Endothelial cell of umbilical vein (primary cell): ENCODE measurements around the gene CDCA5. TPM values are rescaled to one million over a fixed set of nuclear protein-coding genes. Genes with fewer than 3 reads are reported as not detected.

Experiments used
- BruUV-seq: library from RNA; stranded (reverse); fragments of 400-500 nt; replicated peaks from 2 replicates; lab custom pipeline; 2021; lab: Mats Ljungman, UMichigan
- CTCF ChIA-PET: fragments of 300-600, 350-600 bp; sonication (Branson Sonifier 250); formaldehyde crosslinking; loops from one replicate; lab custom pipeline; 2021; ENCODE audit warnings: antibody characterized with exemption, inconsistent platforms; lab: Charles Lee
- POLR2A ChIA-PET: fragments of 300-600, 350-600 bp; sonication (Branson Sonifier 250); formaldehyde crosslinking; loops from one replicate; lab custom pipeline; 2021; ENCODE audit warnings: antibody characterized with exemption, inconsistent platforms; lab: Charles Lee
- DNase-seq: peaks from one replicate; pipeline ENCODE4 v3.0.0-alpha.2; 2011; ENCODE audit warnings: low read depth, low spot score
- FAIRE-seq: peaks from 2 replicates; lab custom pipeline; 2011; peaks lifted over from hg19 to GRCh38; lab: Jason Lieb, UNC
- H2AFZ ChIP-seq: 2 replicates; pipeline ENCODE4 v1.6.0; 2012; ENCODE audit warnings: low read depth, low read length, control low read depth, inconsistent platforms
- H3K27ac ChIP-seq: 2 replicates; pipeline ENCODE4 v1.5.1; 2011; ENCODE audit warnings: low read depth, mild to moderate bottlenecking, control low read depth, low read length, moderate library complexity; ENCODE audit not compliant: insufficient read depth
- H3K27me3 ChIP-seq, 2 experiments: 2 replicates each; pipeline versions ENCODE4 v1.6.0 to v1.6.1; 2011; ENCODE audit warnings: low read length in 2 of 2, mixed read lengths in 1 of 2; ENCODE audit not compliant: control insufficient read depth in 2 of 2, insufficient read depth in 2 of 2
- H3K36me3 ChIP-seq, 2 experiments: 2 replicates in 1 of 2; 3 replicates in 1 of 2; pipeline ENCODE4 v1.5.1; 2011; ENCODE audit warnings: low read length in 2 of 2, mild to moderate bottlenecking in 1 of 2, moderate library complexity in 1 of 2; ENCODE audit not compliant: control insufficient read depth in 2 of 2, insufficient read depth in 2 of 2; ENCODE audit errors: extremely low read depth in 1 of 2
- H3K4me1 ChIP-seq: 3 replicates; pipeline ENCODE4 v1.5.1; 2011; ENCODE audit warnings: mild to moderate bottlenecking, low read length; ENCODE audit not compliant: control insufficient read depth, insufficient read depth; ENCODE audit errors: extremely low read depth
- H3K4me2 ChIP-seq: 2 replicates; pipeline ENCODE4 v1.6.1; 2011; ENCODE audit warnings: low read length, control low read depth, mixed read lengths; ENCODE audit not compliant: insufficient read depth
- H3K4me3 ChIP-seq, 3 experiments: fragments of 200-600 bp in 1 of 3; sonication (generic), shearing (Covaris generic) in 1 of 3; replicated peaks in 1 of 3; 2 replicates each; pipeline ENCODE4 v1.5.1; 2011 to 2016; ENCODE audit warnings: control low read depth in 3 of 3, low read length in 3 of 3, mild to moderate bottlenecking in 2 of 3, inconsistent platforms in 1 of 3, low read depth in 1 of 3, moderate library complexity in 1 of 3; ENCODE audit not compliant: insufficient read depth in 1 of 3
- H3K79me2 ChIP-seq: 2 replicates; pipeline ENCODE4 v1.6.0; 2012; ENCODE audit warnings: low read length, inconsistent platforms; ENCODE audit not compliant: control insufficient read depth, insufficient read depth
- H3K9ac ChIP-seq: replicated peaks from 2 replicates; pipeline ENCODE3; 2011; ENCODE audit warnings: low read length, control low read depth; ENCODE audit not compliant: insufficient read depth; ENCODE audit errors: extremely low read depth
- H3K9me1 ChIP-seq: replicated peaks from 3 replicates; pipeline ENCODE4 v1.6.0; 2011; ENCODE audit warnings: mild to moderate bottlenecking, low read length; ENCODE audit not compliant: control insufficient read depth, insufficient read depth; ENCODE audit errors: extremely low read depth
- H3K9me3 ChIP-seq: replicated peaks from 2 replicates; pipeline ENCODE4 v1.5.1; 2012; ENCODE audit warnings: low read length, inconsistent platforms; ENCODE audit not compliant: control insufficient read depth, insufficient read depth
- H4K20me1 ChIP-seq: replicated peaks from 2 replicates; pipeline ENCODE3; 2011; ENCODE audit warnings: mild to moderate bottlenecking, low read length; ENCODE audit not compliant: control insufficient read depth, insufficient read depth; ENCODE audit errors: extremely low read depth
- FOS ChIP-seq: IDR thresholded peaks from 2 replicates; pipeline ENCODE4 v1.6.1; 2011; ENCODE audit warnings: mild to moderate bottlenecking, low read length, moderate library complexity, borderline replicate concordance; ENCODE audit not compliant: insufficient read depth
- GATA2 ChIP-seq: IDR thresholded peaks from 2 replicates; pipeline ENCODE4 v1.7.0; 2011; ENCODE audit warnings: low read depth, mild to moderate bottlenecking, moderate library complexity, mixed read lengths, low read length; ENCODE audit not compliant: insufficient read length, insufficient read depth
- MAX ChIP-seq: IDR thresholded peaks from 2 replicates; pipeline ENCODE4 v1.6.1; 2011; ENCODE audit not compliant: insufficient read depth, insufficient read length
- MYC ChIP-seq: IDR thresholded peaks from one replicate; pipeline ENCODE4 v1.6.1; 2011; ENCODE audit warnings: mild to moderate bottlenecking, low read depth, low read length
- POLR2A ChIP-seq: IDR thresholded peaks from 2 replicates; pipeline ENCODE4 v1.6.1; 2012; ENCODE audit warnings: low read depth, mild to moderate bottlenecking, control low read depth, low read length
- POLR2AphosphoS5 ChIP-seq: IDR thresholded peaks from 2 replicates; pipeline ENCODE4 v1.6.1; 2012; ENCODE audit warnings: low read depth, mild to moderate bottlenecking, control low read depth, low read length, moderate library complexity; ENCODE audit not compliant: insufficient read depth
- dilution Hi-C: fragments of 300-500 bp; cut with MboI; formaldehyde crosslinking; loops from one replicate; pipeline ENCODE4 v1.15.0; 2019; ENCODE audit warnings: low sequenced_read_pairs; ENCODE audit not compliant: extremely low pct_ligation_motif_present
- intact Hi-C: fragments of 100-400 bp; cut with micrococcal nuclease; formaldehyde crosslinking; loops from one replicate; pipeline ENCODE4 v1.10.0; 2022
- polyA plus RNA-seq, 4 experiments: library from polyadenylated mRNA; depleted of rRNA in 3 of 4; stranded (reverse) in 3 of 4; unstranded in 1 of 4; fragments of >200 nt; gene quantifications; 2 replicates each; pipeline versions ENCODE4 v1.2.1 to v1.2.3, GENCODE V29; 2011 to 2012; ENCODE audit warnings: missing spikeins in 1 of 4
- total RNA-seq: library from RNA; stranded (reverse); gene quantifications from 2 replicates; pipeline ENCODE4 v1.2.3, GENCODE V29; 2021
- TF ChIP-seq, protein P1 (sequence below), 2 donors: IDR thresholded peaks; 1 replicate in 1 of 2; 2 replicates in 1 of 2; pipeline ENCODE4 v1.5.1; 2011; ENCODE audit warnings: low read length in 2 of 2, mild to moderate bottlenecking in 2 of 2, moderate library complexity in 2 of 2, control low read depth in 1 of 2, inconsistent platforms in 1 of 2, low read depth in 1 of 2; ENCODE audit not compliant: insufficient read depth in 1 of 2; ENCODE audit errors: extremely low read depth in 1 of 2

The CDCA5 gene
- total and polyA plus RNA-seq, 2 donors (not counting 3 experiments of a cell fraction or from before 2014, with no cell fraction given), result 16.4 to 35.7 TPM

GRCh38 chr11:65090628-65091027 lies 6.8 kb upstream of the CDCA5 start:
- Histone ChIP-seq H2AFZ (no peak overlapping the region), H3K27me3 (no peaks in the 10 kb centered on the region), H3K9me1 (no peaks in the 10 kb centered on the region), H3K9ac (no peak overlapping the region), H4K20me1 (no peaks in the 10 kb centered on the region), H3K27ac (no peak overlapping the region), H3K4me3 (no peak overlapping the region), H3K4me1 (peaks cover under 1% of the 10 kb centered on the region), H3K79me2 (no peaks in the 10 kb centered on the region), H3K36me3 (peaks cover 5 to 28% of the 10 kb centered on the region in 2 experiments), H3K9me3 (no peaks in the 10 kb centered on the region), H3K4me2 (no peak overlapping the region)
- BruUV-seq, result no TSS peak
- no peak for TF ChIP-seq GATA2
- TF ChIP-seq FOS, result no peak
- no peak for TF ChIP-seq MAX
- TF ChIP-seq, protein P1, sequence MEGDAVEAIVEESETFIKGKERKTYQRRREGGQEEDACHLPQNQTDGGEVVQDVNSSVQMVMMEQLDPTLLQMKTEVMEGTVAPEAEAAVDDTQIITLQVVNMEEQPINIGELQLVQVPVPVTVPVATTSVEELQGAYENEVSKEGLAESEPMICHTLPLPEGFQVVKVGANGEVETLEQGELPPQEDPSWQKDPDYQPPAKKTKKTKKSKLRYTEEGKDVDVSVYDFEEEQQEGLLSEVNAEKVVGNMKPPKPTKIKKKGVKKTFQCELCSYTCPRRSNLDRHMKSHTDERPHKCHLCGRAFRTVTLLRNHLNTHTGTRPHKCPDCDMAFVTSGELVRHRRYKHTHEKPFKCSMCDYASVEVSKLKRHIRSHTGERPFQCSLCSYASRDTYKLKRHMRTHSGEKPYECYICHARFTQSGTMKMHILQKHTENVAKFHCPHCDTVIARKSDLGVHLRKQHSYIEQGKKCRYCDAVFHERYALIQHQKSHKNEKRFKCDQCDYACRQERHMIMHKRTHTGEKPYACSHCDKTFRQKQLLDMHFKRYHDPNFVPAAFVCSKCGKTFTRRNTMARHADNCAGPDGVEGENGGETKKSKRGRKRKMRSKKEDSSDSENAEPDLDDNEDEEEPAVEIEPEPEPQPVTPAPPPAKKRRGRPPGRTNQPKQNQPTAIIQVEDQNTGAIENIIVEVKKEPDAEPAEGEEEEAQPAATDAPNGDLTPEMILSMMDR (IDR thresholded peaks at IDR 0.05; ENCODE audit: extremely low read depth in 1 of 2, insufficient read depth in 1 of 2, low read depth in 1 of 2, low read length in 2 of 2), result no peak
- TF ChIP-seq POLR2AphosphoS5, result no peak
- TF ChIP-seq MYC, result no peak
- TF ChIP-seq POLR2A, result no peak
- no peak for FAIRE-seq
- CTCF ChIA-PET, result interaction anchor here (1.0 to 1.7 kb wide), 3 partner anchors 15 to 203 kb away, joined by 3 to 4 read pairs (median 3); partner anchors contain the start of gene TM7SF2
- DNase-seq, result no peak
- POLR2A ChIA-PET, result no interaction called here
- intact Hi-C loops (no loop called here), dilution Hi-C loops (no loop called here)
